ENCODE data around the gene RPS6KB2.
"Not testable (repeated sequence)": the region's sequence is repeated elsewhere in the genome, so short reads cannot be mapped to it uniquely, and the experiment has no call there.

RPS6KB2 gene

GRCh38 chr11:67464411-67465188 is 36.3 kb downstream of the RPS6KB2 start:
- no peaks in the 10 kb centered on the region for H3K36me3 ChIP-seq (ENCODE audit: insufficient read depth, low read length)
- peaks cover 12% of the 10 kb centered on the region for H3K4me1 ChIP-seq (ENCODE audit: control insufficient read depth, insufficient read depth, low read length, unreplicated experiment)
- no peak overlapping the region for H2AFZ ChIP-seq (ENCODE audit: low read length, unreplicated experiment)
- peak overlapping the region; percentile 76 for H3K4me3 ChIP-seq (ENCODE audit: low read depth, low read length)
- H3K79me2 ChIP-seq (ENCODE audit: control insufficient read depth, insufficient read depth, low read length, unreplicated experiment): peaks cover 6% of the 10 kb centered on the region
- peak overlapping the region; percentile 62 for H3K27ac ChIP-seq (ENCODE audit: low read depth, low read length)
- no peaks in the 10 kb centered on the region for H3K27me3 ChIP-seq (ENCODE audit: insufficient read depth, low read length)

GRCh38 chr11:67465189-67465510 is 36.9 kb downstream of the RPS6KB2 start:
- Histone ChIP-seq H3K36me3 (ENCODE audit: insufficient read depth, low read length) (no peaks in the 10 kb centered on the region), H3K4me3 (ENCODE audit: low read depth, low read length) (peak overlapping the region; percentile 76), H2AFZ (ENCODE audit: low read length, unreplicated experiment) (no peak overlapping the region), H3K4me1 (ENCODE audit: control insufficient read depth, insufficient read depth, low read length, unreplicated experiment) (peaks cover 12% of the 10 kb centered on the region), H3K27ac (ENCODE audit: low read depth, low read length) (peak overlapping the region; percentile 16; the same call in 1 of the 2 replicates), H3K27me3 (ENCODE audit: insufficient read depth, low read length) (no peaks in the 10 kb centered on the region), H3K79me2 (ENCODE audit: control insufficient read depth, insufficient read depth, low read length, unreplicated experiment) (peaks cover 6% of the 10 kb centered on the region)

- not testable (repeated sequence) for H2AFZ ChIP-seq (ENCODE audit: low read length, unreplicated experiment); H3K36me3 ChIP-seq (ENCODE audit: insufficient read depth, low read length); H3K27ac ChIP-seq (ENCODE audit: low read depth, low read length); H3K79me2 ChIP-seq (ENCODE audit: control insufficient read depth, insufficient read depth, low read length, unreplicated experiment); H3K27me3 ChIP-seq (ENCODE audit: insufficient read depth, low read length)
- 0 out of 2 replicates have a peak overlapping the region, but pooled peaks have one; percentile 76 for H3K4me3 ChIP-seq (ENCODE audit: low read depth, low read length)
- peaks cover 12% of the 10 kb centered on the region for H3K4me1 ChIP-seq (ENCODE audit: control insufficient read depth, insufficient read depth, low read length, unreplicated experiment)
These were observed 37.2 kb downstream of the RPS6KB2 start for GRCh38 chr11:67465530-67465929.

- Histone ChIP-seq H3K4me1 (ENCODE audit: control insufficient read depth, insufficient read depth, low read length, unreplicated experiment) (peaks cover 12% of the 10 kb centered on the region), H3K27ac (ENCODE audit: low read depth, low read length) (no peak overlapping the region), H2AFZ (ENCODE audit: low read length, unreplicated experiment) (no peak overlapping the region), H3K4me3 (ENCODE audit: low read depth, low read length) (no peak overlapping the region), H3K36me3 (ENCODE audit: insufficient read depth, low read length) (no peaks in the 10 kb centered on the region), H3K79me2 (ENCODE audit: control insufficient read depth, insufficient read depth, low read length, unreplicated experiment) (peaks cover 6% of the 10 kb centered on the region), H3K27me3 (ENCODE audit: insufficient read depth, low read length) (no peaks in the 10 kb centered on the region)
These were observed 38.1 kb downstream of the RPS6KB2 start for GRCh38 chr11:67466367-67466766.

- peaks cover 6% of the 10 kb centered on the region for H3K79me2 ChIP-seq (ENCODE audit: control insufficient read depth, insufficient read depth, low read length, unreplicated experiment)
- peak overlapping the region; percentile 90; the same call in 1 of the 2 replicates for H3K4me3 ChIP-seq (ENCODE audit: low read depth, low read length)
- peaks cover 12% of the 10 kb centered on the region for H3K4me1 ChIP-seq (ENCODE audit: control insufficient read depth, insufficient read depth, low read length, unreplicated experiment)
- H3K27ac ChIP-seq (ENCODE audit: low read depth, low read length): no peak overlapping the region
- no peaks in the 10 kb centered on the region for H3K36me3 ChIP-seq (ENCODE audit: insufficient read depth, low read length)
- no peaks in the 10 kb centered on the region for H3K27me3 ChIP-seq (ENCODE audit: insufficient read depth, low read length)
- no peak overlapping the region for H2AFZ ChIP-seq (ENCODE audit: low read length, unreplicated experiment)
These were observed 38.9 kb downstream of the RPS6KB2 start for GRCh38 chr11:67466962-67467771.

- Histone ChIP-seq H3K4me1 (ENCODE audit: control insufficient read depth, insufficient read depth, low read length, unreplicated experiment) (peaks cover 12% of the 10 kb centered on the region), H2AFZ (ENCODE audit: low read length, unreplicated experiment) (no peak overlapping the region), H3K36me3 (ENCODE audit: insufficient read depth, low read length) (no peaks in the 10 kb centered on the region), H3K4me3 (ENCODE audit: low read depth, low read length) (peak overlapping the region; percentile 90), H3K27me3 (ENCODE audit: insufficient read depth, low read length) (no peaks in the 10 kb centered on the region), H3K79me2 (ENCODE audit: control insufficient read depth, insufficient read depth, low read length, unreplicated experiment) (peaks cover 6% of the 10 kb centered on the region), H3K27ac (ENCODE audit: low read depth, low read length) (no peak overlapping the region)
These were observed 39.8 kb downstream of the RPS6KB2 start for GRCh38 chr11:67468056-67468455.

GRCh38 chr11:67468456-67468758 is 40.1 kb downstream of the RPS6KB2 start:
- no peaks in the 10 kb centered on the region for H3K36me3 ChIP-seq (ENCODE audit: insufficient read depth, low read length)
- peak overlapping the region; percentile 90 for H3K4me3 ChIP-seq (ENCODE audit: low read depth, low read length)
- no peaks in the 10 kb centered on the region for H3K27me3 ChIP-seq (ENCODE audit: insufficient read depth, low read length)
- H3K4me1 ChIP-seq (ENCODE audit: control insufficient read depth, insufficient read depth, low read length, unreplicated experiment): peaks cover 12% of the 10 kb centered on the region
- peak overlapping the region; percentile 80 for H2AFZ ChIP-seq (ENCODE audit: low read length, unreplicated experiment)
- H3K79me2 ChIP-seq (ENCODE audit: control insufficient read depth, insufficient read depth, low read length, unreplicated experiment): peaks cover 6% of the 10 kb centered on the region
- peak overlapping the region; percentile 48; the same call in 1 of the 2 replicates for H3K27ac ChIP-seq (ENCODE audit: low read depth, low read length)

GRCh38 chr11:67468759-67469507 is 40.6 kb downstream of the RPS6KB2 start, which contains the start of gene TMEM134:
TMEM134 (minus strand) TSS chr11:67469251; CDS start chr11:67469192, 59 bp downstream.
- H3K27me3 ChIP-seq (ENCODE audit: insufficient read depth, low read length): no peaks in the 10 kb centered on the region
- H3K36me3 ChIP-seq (ENCODE audit: insufficient read depth, low read length): no peaks in the 10 kb centered on the region
- peak within 1 kb of the TSS; percentile 90 for H3K4me3 ChIP-seq (ENCODE audit: low read depth, low read length)
- peak within 1 kb of the TSS; percentile 94 for H2AFZ ChIP-seq (ENCODE audit: low read length, unreplicated experiment)
- peaks cover 9% of the 10 kb centered on the region for H3K4me1 ChIP-seq (ENCODE audit: control insufficient read depth, insufficient read depth, low read length, unreplicated experiment)
- H3K27ac ChIP-seq (ENCODE audit: low read depth, low read length): peak within 1 kb of the TSS; percentile 48; the same call in 1 of the 2 replicates
- peaks cover 6% of the 10 kb centered on the region for H3K79me2 ChIP-seq (ENCODE audit: control insufficient read depth, insufficient read depth, low read length, unreplicated experiment)

GRCh38 chr11:67469508-67469811 is 41.2 kb downstream of the RPS6KB2 start:
- peak overlapping the region; percentile 90 for H3K4me3 ChIP-seq (ENCODE audit: low read depth, low read length)
- no peaks in the 10 kb centered on the region for H3K27me3 ChIP-seq (ENCODE audit: insufficient read depth, low read length)
- H3K36me3 ChIP-seq (ENCODE audit: insufficient read depth, low read length): no peaks in the 10 kb centered on the region
- H3K27ac ChIP-seq (ENCODE audit: low read depth, low read length): no peak overlapping the region
- peaks cover 6% of the 10 kb centered on the region for H3K79me2 ChIP-seq (ENCODE audit: control insufficient read depth, insufficient read depth, low read length, unreplicated experiment)
- H2AFZ ChIP-seq (ENCODE audit: low read length, unreplicated experiment): peak overlapping the region; percentile 94
- H3K4me1 ChIP-seq (ENCODE audit: control insufficient read depth, insufficient read depth, low read length, unreplicated experiment): peaks cover 9% of the 10 kb centered on the region

GRCh38 chr11:67470337-67471002 is 42.2 kb downstream of the RPS6KB2 start:
- Histone ChIP-seq H3K79me2 (ENCODE audit: control insufficient read depth, insufficient read depth, low read length, unreplicated experiment) (peaks cover 6% of the 10 kb centered on the region), H2AFZ (ENCODE audit: low read length, unreplicated experiment) (no peak overlapping the region), H3K4me1 (ENCODE audit: control insufficient read depth, insufficient read depth, low read length, unreplicated experiment) (peaks cover 9% of the 10 kb centered on the region), H3K36me3 (ENCODE audit: insufficient read depth, low read length) (no peaks in the 10 kb centered on the region), H3K27me3 (ENCODE audit: insufficient read depth, low read length) (no peaks in the 10 kb centered on the region), H3K27ac (ENCODE audit: low read depth, low read length) (no peak overlapping the region), H3K4me3 (ENCODE audit: low read depth, low read length) (no peak overlapping the region)
